ENCODE data around the gene LRRC59. TPM values are rescaled to one million over a fixed set of nuclear protein-coding genes. Genes with fewer than 3 reads are reported as not detected.
A peak's percentile ranks its signal among the peaks of the same experiment; 100 is the strongest.

LRRC59 gene
- total RNA-seq, 1 experiment from 2014 or later: 108 TPM

DNA sequence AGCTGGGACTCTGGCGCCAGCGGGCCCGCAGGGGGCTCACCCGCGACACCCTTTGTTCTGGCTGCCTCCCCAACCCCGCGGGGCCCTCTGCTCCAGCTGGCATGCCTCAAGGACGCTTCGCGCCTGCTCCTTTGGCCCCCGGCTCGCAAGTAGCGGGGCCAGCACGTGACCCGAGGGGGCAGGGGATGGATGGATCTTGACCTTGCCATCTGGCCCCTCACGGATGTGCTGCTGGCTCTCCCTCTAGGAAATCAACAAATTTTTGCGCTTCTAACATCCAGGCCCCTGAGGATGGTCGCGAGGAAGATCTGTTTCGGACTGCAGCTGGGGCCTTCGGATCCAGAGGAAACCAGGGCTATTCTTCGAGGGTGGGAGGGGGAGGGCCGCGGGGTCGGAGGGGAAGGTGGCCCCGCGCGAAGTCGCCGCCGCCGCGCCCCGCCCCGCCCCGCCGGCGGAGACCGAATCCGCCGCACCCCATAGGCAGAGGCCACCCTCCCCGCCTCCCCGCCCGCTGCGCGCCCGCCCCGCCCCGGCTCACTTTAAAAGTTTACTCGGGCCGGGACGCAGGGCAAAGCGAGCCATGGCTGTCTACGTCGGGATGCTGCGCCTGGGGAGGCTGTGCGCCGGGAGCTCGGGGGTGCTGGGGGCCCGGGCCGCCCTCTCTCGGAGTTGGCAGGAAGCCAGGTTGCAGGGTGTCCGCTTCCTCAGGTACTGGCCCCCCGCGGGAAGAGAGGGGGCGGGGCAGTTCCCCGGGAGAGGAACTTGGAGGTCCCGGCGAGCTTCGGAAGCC is 28.6 kb upstream of the LRRC59 start, which contains the start of gene ACSF2 (continued):
- no peak for TF ChIP-seq CBFB (CRISPR knock-in tag; IDR thresholded peaks at IDR 0.05; ENCODE audit: low read depth)
- no peak for TF ChIP-seq TCF7 (CRISPR knock-in tag; IDR thresholded peaks at IDR 0.05; ENCODE audit: low read depth)
- TF ChIP-seq ERG (CRISPR knock-in tag; IDR thresholded peaks at IDR 0.05): no peak
- TF ChIP-seq NR1H2 (CRISPR knock-in tag; IDR thresholded peaks at IDR 0.05): no peak
- no peak for TF ChIP-seq OVOL2 (CRISPR knock-in tag; IDR thresholded peaks at IDR 0.05; ENCODE audit: borderline replicate concordance)
- TF ChIP-seq, protein P1, sequence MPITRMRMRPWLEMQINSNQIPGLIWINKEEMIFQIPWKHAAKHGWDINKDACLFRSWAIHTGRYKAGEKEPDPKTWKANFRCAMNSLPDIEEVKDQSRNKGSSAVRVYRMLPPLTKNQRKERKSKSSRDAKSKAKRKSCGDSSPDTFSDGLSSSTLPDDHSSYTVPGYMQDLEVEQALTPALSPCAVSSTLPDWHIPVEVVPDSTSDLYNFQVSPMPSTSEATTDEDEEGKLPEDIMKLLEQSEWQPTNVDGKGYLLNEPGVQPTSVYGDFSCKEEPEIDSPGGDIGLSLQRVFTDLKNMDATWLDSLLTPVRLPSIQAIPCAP (CRISPR knock-in tag; IDR thresholded peaks at IDR 0.05): 0 out of 2 replicates have a peak, but pooled peaks have one; percentile 44
- TF ChIP-seq ZNF423 (CRISPR knock-in tag; IDR thresholded peaks at IDR 0.05): peak; percentile 34; the same call in 1 of the 2 replicates
- no peak for TF ChIP-seq HMGA2 (CRISPR knock-in tag; IDR thresholded peaks at IDR 0.05)
- no peak for TF ChIP-seq ZBTB21 (CRISPR knock-in tag; IDR thresholded peaks at IDR 0.05; ENCODE audit: borderline replicate concordance)
- no peak for TF ChIP-seq ZNF121 (CRISPR knock-in tag; IDR thresholded peaks at IDR 0.05)
- TF ChIP-seq TP53 (CRISPR knock-in tag; IDR thresholded peaks at IDR 0.05): no peak
- TF ChIP-seq RELA (CRISPR knock-in tag; IDR thresholded peaks at IDR 0.05; ENCODE audit: borderline replicate concordance): no peak
- no peak for TF ChIP-seq SOX15 (CRISPR knock-in tag; IDR thresholded peaks at IDR 0.05)
- 0 out of 2 replicates have a peak, but pooled peaks have one; percentile 39 for TF ChIP-seq ZNF317 (CRISPR knock-in tag; IDR thresholded peaks at IDR 0.05; ENCODE audit: borderline replicate concordance, low read depth)
- no peak for TF ChIP-seq SMAD4 (CRISPR knock-in tag; IDR thresholded peaks at IDR 0.05)
- peak; percentile 67; the same call in 1 of the 2 replicates for TF ChIP-seq ZNF232 (CRISPR knock-in tag; IDR thresholded peaks at IDR 0.05)
- TF ChIP-seq, protein P2, sequence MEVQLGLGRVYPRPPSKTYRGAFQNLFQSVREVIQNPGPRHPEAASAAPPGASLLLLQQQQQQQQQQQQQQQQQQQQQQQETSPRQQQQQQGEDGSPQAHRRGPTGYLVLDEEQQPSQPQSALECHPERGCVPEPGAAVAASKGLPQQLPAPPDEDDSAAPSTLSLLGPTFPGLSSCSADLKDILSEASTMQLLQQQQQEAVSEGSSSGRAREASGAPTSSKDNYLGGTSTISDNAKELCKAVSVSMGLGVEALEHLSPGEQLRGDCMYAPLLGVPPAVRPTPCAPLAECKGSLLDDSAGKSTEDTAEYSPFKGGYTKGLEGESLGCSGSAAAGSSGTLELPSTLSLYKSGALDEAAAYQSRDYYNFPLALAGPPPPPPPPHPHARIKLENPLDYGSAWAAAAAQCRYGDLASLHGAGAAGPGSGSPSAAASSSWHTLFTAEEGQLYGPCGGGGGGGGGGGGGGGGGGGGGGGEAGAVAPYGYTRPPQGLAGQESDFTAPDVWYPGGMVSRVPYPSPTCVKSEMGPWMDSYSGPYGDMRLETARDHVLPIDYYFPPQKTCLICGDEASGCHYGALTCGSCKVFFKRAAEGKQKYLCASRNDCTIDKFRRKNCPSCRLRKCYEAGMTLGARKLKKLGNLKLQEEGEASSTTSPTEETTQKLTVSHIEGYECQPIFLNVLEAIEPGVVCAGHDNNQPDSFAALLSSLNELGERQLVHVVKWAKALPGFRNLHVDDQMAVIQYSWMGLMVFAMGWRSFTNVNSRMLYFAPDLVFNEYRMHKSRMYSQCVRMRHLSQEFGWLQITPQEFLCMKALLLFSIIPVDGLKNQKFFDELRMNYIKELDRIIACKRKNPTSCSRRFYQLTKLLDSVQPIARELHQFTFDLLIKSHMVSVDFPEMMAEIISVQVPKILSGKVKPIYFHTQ (CRISPR knock-in tag; IDR thresholded peaks at IDR 0.05): no peak
- no peak for TF ChIP-seq ETV6 (CRISPR knock-in tag; IDR thresholded peaks at IDR 0.05)
- TF ChIP-seq, protein P3, sequence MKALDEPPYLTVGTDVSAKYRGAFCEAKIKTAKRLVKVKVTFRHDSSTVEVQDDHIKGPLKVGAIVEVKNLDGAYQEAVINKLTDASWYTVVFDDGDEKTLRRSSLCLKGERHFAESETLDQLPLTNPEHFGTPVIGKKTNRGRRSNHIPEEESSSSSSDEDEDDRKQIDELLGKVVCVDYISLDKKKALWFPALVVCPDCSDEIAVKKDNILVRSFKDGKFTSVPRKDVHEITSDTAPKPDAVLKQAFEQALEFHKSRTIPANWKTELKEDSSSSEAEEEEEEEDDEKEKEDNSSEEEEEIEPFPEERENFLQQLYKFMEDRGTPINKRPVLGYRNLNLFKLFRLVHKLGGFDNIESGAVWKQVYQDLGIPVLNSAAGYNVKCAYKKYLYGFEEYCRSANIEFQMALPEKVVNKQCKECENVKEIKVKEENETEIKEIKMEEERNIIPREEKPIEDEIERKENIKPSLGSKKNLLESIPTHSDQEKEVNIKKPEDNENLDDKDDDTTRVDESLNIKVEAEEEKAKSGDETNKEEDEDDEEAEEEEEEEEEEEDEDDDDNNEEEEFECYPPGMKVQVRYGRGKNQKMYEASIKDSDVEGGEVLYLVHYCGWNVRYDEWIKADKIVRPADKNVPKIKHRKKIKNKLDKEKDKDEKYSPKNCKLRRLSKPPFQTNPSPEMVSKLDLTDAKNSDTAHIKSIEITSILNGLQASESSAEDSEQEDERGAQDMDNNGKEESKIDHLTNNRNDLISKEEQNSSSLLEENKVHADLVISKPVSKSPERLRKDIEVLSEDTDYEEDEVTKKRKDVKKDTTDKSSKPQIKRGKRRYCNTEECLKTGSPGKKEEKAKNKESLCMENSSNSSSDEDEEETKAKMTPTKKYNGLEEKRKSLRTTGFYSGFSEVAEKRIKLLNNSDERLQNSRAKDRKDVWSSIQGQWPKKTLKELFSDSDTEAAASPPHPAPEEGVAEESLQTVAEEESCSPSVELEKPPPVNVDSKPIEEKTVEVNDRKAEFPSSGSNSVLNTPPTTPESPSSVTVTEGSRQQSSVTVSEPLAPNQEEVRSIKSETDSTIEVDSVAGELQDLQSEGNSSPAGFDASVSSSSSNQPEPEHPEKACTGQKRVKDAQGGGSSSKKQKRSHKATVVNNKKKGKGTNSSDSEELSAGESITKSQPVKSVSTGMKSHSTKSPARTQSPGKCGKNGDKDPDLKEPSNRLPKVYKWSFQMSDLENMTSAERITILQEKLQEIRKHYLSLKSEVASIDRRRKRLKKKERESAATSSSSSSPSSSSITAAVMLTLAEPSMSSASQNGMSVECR (CRISPR knock-in tag; IDR thresholded peaks at IDR 0.05; ENCODE audit: borderline replicate concordance): peak; percentile 34; the same call in 1 of the 2 replicates
- TF ChIP-seq, protein P4, sequence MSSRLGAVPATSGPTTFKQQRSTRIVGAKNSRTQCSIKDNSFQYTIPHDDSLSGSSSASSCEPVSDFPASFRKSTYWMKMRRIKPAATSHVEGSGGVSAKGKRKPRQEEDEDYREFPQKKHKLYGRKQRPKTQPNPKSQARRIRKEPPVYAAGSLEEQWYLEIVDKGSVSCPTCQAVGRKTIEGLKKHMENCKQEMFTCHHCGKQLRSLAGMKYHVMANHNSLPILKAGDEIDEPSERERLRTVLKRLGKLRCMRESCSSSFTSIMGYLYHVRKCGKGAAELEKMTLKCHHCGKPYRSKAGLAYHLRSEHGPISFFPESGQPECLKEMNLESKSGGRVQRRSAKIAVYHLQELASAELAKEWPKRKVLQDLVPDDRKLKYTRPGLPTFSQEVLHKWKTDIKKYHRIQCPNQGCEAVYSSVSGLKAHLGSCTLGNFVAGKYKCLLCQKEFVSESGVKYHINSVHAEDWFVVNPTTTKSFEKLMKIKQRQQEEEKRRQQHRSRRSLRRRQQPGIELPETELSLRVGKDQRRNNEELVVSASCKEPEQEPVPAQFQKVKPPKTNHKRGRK (CRISPR knock-in tag; IDR thresholded peaks at IDR 0.05; ENCODE audit: borderline replicate concordance): no peak
- TF ChIP-seq E2F5 (CRISPR knock-in tag; IDR thresholded peaks at IDR 0.05): no peak
- TF ChIP-seq ZNF138 (CRISPR knock-in tag; conservative IDR thresholded peaks at IDR 0.05): 0 out of 2 replicates have a peak, but pooled peaks have one; percentile 49
- no peak for TF ChIP-seq ZNF219 (CRISPR knock-in tag; IDR thresholded peaks at IDR 0.05; ENCODE audit: borderline replicate concordance)
